Measurements from ENCODE around the gene EDN3.

DNA sequence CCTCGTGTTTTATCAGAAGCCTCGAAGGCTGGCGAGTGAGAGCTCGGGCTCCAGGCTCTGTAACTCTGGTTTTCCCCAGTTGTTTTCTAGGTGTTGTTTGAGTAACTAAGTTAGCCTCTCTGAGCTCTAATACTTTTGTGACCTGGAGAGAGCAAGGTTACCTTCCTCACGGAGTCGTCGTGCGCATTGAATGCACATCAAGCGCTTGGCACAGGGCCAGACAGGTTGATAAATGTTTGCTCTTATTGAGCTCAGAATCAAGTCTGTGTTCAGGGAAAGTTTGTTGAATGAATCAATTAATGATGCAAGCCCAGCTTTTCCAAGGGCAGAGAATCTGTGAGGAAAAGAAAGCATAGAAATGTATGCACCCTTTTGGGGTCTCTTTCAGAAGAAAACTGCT is 33.5 kb downstream of the EDN3 start:
- TF ChIP-seq, protein P1, sequence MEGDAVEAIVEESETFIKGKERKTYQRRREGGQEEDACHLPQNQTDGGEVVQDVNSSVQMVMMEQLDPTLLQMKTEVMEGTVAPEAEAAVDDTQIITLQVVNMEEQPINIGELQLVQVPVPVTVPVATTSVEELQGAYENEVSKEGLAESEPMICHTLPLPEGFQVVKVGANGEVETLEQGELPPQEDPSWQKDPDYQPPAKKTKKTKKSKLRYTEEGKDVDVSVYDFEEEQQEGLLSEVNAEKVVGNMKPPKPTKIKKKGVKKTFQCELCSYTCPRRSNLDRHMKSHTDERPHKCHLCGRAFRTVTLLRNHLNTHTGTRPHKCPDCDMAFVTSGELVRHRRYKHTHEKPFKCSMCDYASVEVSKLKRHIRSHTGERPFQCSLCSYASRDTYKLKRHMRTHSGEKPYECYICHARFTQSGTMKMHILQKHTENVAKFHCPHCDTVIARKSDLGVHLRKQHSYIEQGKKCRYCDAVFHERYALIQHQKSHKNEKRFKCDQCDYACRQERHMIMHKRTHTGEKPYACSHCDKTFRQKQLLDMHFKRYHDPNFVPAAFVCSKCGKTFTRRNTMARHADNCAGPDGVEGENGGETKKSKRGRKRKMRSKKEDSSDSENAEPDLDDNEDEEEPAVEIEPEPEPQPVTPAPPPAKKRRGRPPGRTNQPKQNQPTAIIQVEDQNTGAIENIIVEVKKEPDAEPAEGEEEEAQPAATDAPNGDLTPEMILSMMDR (IDR thresholded peaks at IDR 0.05): no peak
- TF ChIP-seq POLR2A (IDR thresholded peaks at IDR 0.05): no peak

Data from upper lobe of left lung (tissue), 4 donors.